Measurements from ENCODE around the gene NRM.
A peak's percentile ranks its signal among the peaks of the same experiment; 100 is the strongest.

Gene NRM

DNA sequence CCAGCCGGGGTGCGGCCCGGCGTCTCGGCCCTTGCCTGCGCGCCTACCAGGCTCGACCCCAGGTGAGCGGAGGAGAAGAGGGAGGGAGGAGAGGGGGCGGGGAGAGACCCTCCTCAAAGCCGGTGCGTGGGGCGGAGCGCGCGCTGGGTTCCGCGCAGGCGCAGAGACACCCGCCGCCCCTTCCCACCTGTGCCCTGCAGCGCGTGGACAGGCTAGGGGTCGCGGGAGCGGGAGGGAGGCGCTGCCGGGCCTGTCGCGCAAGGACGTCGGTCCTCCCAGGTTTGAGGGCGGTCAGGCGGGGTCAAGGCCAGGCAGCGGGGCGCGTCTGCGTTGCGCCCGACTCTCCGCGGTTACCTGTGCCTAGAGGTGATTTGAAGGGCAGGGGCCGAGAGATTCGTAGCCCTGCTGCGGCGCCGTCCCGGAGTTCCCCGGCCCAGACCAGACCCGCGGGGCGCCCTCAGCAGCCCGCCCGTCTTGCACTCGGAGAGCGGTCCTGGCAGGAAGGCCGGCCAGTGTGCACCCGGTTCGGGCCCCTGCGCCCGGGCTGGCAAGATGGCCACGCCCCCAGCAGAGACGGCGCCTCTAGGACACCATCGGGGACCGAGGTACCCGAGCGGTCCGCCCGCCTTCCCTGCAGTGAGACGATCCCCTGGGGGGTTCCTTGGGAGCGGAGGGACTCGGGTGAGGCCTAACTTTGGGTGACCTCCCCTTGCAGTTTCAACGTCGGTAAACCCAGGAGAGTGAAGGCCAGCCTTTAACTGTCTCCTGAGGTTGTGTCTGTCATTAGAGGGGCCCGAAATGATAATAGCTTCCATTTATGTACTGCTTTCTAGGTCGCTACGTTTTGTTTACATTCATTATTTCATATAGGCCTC lies 43.3 kb downstream of the NRM start:
- TF ChIP-seq, protein P1, sequence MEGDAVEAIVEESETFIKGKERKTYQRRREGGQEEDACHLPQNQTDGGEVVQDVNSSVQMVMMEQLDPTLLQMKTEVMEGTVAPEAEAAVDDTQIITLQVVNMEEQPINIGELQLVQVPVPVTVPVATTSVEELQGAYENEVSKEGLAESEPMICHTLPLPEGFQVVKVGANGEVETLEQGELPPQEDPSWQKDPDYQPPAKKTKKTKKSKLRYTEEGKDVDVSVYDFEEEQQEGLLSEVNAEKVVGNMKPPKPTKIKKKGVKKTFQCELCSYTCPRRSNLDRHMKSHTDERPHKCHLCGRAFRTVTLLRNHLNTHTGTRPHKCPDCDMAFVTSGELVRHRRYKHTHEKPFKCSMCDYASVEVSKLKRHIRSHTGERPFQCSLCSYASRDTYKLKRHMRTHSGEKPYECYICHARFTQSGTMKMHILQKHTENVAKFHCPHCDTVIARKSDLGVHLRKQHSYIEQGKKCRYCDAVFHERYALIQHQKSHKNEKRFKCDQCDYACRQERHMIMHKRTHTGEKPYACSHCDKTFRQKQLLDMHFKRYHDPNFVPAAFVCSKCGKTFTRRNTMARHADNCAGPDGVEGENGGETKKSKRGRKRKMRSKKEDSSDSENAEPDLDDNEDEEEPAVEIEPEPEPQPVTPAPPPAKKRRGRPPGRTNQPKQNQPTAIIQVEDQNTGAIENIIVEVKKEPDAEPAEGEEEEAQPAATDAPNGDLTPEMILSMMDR (IDR thresholded peaks at IDR 0.05; ENCODE audit: insufficient read depth, missing control alignments), result no peak
- DNase-seq (ENCODE audit: insufficient read length, low spot score) (peak; percentile 81), FAIRE-seq (no peak)

DNA sequence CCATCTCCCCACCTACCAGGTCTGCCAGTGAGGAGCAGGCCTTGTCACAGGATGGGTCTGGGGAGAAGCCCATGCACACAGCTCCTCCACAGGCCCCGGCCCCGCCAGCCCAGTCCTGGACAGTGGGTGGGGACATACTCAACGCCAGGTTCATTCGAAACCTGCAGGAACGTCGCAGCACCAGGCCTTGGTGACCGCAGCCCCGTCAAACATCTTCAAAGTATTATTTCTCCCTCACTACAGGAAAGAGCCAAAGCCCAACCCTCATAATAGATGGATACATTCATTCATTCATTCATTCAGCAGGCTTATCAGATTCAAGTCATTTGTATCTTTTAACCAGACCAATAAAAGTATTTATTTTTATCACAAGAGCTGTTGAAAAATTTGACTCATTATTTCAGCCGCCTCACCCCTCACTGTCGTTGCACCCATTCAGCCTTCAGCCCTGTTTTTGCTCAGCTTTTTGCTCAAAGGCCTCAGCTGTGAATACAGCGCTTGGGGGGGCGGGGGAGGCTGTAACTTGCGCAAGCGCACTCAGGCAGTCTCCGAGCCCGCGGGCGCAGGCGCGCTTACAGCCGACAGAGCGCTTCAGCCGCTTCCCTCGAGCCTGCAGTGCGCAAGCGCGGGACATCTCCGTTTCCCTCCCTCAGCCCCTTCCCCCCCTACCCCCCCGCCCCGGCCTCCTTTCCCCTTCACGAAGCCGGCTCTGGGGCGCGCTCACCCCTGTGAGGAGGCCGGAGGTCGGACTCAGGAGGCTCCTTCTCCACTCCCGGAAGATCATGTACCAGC lies 44.1 kb downstream of the NRM start, which contains the start of gene C6orf136:
Gene C6orf136 (plus strand): TSS at position 684 of the 792 bp plus-strand sequence. CDS start 99 bp downstream, at position 783.
- TF ChIP-seq, protein P1 (IDR thresholded peaks at IDR 0.05; ENCODE audit: insufficient read depth, missing control alignments), result no peak
- FAIRE-seq, result no peak

DNA sequence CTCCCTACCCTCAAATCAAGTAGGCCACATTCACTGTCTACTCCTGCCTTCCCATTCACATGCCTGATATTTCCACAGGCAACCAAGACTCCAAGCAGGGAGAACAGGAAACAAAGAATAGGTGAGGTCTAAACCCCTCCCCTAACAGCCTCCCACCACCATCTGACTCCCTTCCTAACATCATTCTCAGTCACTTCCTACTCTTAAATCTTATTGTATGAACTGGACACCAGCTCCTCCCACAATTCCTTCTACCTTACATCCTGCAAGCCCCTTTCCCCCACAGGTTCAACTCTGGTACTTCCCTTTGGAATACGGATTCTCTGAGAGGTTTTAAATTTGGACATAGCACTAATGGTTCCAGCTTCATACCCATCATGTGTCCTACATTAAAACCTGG lies 44.8 kb downstream of the NRM start:
- TF ChIP-seq, protein P1 (IDR thresholded peaks at IDR 0.05; ENCODE audit: insufficient read depth, missing control alignments), result no peak
- no peak for DNase-seq (ENCODE audit: insufficient read length, low spot score)
- FAIRE-seq, result no peak

More for the DNA sequence above, 44.1 kb downstream of the NRM start, which contains the start of gene C6orf136:
- peak; percentile 82 for DNase-seq (ENCODE audit: insufficient read length, low spot score)

DNA sequence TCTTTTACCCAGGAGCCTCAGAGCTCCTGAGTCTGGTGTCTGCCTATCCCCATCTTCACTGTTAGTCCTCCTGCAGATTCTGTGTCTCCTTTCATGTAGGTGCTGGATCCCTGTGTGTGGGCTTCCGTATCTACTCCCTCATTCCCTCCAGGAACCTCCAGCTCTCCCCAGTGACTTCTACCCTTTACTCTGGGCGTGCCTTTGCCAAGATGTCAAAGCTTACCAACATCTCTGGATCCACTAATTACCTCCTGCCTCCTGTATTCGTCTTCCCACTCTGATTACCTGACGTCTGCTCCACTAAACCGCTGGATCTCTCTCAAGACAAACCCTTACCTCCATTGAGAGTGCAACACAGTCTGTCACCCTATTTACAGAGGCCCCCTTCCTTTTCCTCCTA lies 46.0 kb downstream of the NRM start:
- FAIRE-seq (no peak), DNase-seq (ENCODE audit: insufficient read length, low spot score) (no peak)
- TF ChIP-seq, protein P1 (IDR thresholded peaks at IDR 0.05; ENCODE audit: insufficient read depth, missing control alignments), result no peak

DNA sequence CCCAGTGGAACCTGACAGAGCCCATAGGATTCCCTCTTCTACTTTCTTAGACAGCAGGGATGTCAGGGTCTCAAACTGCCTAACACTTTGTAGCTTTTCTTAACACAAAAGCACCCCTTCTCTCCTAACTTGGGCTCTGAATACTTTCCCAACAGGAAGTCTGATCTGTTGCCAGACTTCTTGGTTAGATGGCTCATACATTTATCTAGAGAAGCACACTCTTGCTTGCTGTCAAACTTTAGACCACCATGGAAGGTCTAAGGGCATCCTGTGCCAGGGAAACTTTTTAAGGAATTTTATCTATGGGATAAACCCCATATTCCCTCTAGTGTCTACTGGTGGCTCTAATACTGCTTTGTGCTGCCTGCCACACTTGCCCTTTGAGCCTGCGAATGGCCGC lies 47.1 kb downstream of the NRM start:
- DNase-seq (ENCODE audit: insufficient read length, low spot score) (no peak), FAIRE-seq (no peak)
- TF ChIP-seq, protein P1 (IDR thresholded peaks at IDR 0.05; ENCODE audit: insufficient read depth, missing control alignments), result no peak

DNA sequence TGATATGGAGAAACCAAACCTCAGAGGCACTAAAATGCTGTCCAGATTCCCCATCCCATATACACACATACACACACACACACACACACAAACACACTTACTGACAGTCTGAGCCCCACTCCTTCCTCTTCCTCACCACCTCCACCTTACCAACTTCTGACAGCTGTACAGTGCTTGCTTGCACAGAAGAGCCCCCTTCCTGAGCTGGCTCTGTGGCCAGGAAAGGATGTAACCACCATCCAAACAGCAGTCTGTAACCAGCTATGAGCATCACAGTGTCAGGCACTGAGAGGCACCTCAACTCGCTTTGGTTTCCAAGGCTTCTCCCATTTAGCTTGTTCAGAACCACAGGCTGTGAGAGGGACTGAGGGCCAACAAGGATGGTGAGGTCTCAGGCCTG lies 49.7 kb downstream of the NRM start:
- FAIRE-seq, result no peak

More for the DNA sequence above, 49.7 kb downstream of the NRM start:
- TF ChIP-seq, protein P1 (IDR thresholded peaks at IDR 0.05; ENCODE audit: insufficient read depth, missing control alignments), result no peak
- DNase-seq (ENCODE audit: insufficient read length, low spot score), result no peak
